KG1 (cell line): ENCODE results near the gene KNSTRN.

Experiments used
- DNase-seq: peaks from one replicate; lab custom pipeline; 2025; lab: John Stamatoyannopoulos, UW

Gene KNSTRN

DNA sequence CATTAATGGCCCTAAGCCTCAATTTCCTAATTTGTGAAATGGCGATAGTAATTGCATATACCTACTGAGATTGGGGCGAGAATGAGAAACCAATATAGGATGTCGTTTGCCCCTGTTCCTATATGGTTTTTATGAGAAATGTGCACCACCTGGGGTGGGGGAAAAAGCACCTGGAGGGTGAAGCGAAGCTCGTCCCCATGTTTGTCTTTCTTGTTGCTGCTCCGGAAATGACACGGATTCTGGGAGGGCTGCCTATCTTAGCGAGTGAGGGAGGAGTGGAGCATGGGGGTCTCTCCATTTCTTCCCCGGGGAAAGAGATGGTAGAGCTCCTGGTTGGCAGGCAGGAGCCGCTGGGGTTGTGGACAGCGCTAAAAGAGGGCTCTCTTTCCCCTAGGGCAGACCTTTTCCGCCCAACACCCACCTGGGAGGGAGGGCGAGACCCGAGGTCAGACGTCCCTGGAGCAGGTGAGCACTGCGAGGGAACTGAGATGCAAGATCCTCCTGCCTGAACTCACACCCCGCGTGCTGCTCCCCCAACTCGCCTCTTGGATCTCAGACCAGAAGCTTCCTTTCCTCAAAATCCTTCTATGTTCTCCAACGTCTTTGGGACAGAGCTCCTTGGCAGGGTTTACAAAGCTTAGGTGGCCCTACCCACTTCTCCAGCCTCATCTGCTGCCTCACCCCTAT is 52.6 kb downstream of the KNSTRN start:
- DNase-seq = no peak

DNA sequence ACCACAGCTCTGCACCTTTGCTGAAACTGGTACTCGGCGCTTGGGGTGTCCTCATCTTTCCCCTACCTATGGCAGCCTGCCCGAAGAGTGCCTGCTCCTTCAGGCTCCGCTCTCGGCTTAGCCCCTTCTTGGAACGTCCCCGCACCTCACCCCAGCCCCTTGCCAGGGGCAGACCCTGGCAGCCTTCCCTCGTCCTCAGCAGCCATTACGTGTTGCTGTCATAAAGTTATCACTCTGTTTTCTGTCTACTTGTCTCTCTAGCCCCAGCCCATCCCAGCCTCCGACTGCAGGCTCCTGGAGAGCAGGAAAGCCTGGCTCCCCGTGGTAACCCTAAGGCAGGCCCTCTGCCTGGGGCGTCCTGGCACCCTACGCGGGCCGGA is 53.2 kb downstream of the KNSTRN start:
- no peak for DNase-seq

DNA sequence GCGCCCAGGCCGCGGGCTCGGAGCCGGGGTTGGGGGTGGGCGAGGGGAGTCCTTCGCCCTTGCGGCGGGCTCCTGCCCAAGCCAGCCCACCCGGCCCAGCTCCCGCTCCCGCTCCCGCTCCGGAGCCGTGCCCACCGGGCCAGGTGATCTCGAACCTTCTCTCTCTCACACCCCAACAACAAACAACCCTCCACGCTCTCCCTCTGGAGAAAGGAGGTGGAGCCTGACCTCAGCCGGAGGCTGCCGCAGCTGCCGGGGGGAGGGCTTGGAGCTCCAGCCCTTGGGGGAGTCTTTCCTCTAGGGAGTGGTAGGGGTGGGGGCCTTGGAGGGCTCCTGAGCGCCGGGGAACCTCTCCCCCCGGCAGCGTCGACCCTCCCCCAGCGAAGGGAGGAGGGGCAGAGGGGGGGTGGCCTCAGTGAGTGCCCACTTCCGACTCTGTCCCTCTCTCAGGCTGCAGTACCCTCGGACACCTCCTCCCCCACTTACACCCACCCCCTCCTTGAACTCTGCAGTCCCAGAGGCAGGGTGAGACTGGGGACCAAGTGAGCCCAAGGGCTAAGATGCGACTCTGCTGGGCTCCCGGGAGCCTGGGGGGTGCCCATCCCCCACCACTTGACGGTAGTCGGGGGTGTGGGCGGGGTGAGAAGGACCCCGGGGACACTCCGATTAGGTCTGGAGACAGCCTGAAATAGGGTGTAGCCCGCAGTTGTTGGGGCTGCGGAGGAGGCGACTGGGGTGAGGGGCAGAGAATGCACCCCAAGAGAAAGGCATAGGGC is 53.8 kb downstream of the KNSTRN start:
- DNase-seq = no peak

DNA sequence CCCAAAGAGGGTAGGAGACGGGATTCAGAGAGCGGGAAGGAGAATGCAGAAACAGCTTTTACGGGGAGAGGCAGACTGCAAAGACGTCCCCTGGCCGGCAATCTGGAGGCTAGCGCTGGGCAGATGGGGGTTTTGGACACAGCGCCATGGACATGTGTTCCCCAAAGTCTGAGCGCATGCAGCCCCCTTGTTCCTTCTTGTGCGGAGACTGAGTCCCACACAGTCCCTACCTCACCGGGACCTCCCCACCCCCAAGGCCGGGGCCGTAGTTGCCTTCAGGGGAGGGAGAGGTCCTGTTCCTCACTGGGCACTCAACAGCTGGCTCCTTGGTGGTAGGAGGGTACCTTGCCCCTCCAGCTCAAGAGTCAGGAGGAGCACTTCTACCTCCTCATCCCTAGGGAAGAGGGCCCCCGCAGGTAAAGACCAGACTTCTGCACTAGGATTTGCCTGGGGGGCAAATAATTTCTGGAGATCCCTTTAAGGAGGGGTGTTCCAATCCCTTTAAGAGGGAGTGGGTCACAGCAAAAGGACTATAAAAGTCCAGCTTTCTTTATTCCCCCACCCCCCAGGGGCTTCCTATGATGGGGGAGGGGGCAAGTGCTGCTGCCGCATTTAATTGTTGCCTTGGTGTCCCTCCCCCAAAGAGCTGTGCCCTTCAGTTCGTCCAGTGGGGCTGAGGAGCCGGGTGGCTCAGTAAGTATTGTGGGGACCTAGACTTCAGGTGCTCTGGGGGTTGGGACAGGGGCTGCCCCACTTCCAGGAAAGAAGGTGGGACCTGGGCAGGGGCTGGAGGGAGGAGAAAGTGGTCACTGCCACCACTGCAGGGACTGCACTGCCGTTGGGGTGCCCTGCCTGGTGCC is 54.6 kb downstream of the KNSTRN start:
- DNase-seq = no peak

DNA sequence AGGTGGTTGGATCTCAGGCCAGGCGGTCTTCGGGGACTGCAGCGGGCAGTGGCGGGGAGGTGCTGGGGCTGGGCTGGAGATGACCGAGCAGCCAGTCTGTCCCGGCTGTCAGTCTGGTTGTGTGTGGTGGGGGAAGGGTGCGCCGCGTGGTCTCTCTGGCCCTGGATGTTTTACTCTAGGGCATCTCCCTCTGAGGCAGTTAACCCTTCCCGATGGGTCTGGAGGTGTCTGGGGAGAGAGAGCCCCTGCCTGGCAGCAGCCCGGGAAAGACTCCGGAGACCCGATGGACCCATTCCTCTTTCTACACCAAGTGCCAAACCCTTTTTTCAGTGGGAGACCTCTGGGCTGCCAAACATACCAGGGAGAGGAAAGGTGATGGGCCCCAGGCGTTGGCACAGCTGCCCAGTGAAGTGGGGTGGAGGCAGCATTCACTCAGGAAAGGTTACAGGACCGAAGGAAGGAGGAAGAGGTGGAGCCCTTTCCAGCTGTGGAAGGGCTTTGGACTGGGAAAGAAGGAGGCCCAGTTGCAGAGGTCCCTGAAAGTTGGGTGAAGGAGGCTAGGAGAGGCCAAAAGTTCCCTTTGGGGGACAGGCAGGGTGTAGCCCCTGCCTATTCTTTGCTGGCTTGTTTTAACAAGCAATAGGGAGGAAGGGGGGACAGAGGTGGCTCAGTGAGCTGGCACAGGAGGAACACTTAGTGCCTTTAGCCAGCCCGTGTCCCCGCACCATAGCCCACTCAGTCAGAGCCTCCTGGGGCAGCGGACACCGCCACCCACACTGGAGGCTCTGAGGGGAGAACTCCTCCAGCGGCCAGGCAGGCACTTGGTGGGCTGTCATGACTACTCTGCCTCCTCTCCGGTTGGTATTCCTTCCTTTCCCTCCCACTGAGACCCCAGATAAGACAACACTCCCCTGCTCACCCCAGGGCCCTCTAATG is 55.5 kb downstream of the KNSTRN start:
- DNase-seq = no peak

DNA sequence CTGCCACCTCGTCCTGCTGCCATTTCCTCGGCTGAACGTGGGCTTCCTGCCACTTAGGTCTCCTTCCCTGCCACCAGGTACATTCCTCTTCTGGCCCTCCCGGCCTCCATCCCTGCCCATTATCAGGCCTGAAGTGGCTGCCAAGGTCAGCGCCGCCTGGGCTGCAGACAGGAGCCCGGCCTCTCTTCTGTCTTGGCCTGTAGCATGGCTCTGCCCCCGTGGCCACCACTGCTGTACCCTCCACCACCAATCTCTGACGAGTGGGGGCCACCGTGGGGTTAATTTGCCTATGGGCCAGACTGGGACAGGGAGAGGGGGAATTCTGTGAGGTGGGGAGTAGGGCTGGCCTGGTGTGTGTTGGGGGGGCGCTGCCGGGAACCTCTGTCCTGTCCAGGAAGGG is 56.2 kb downstream of the KNSTRN start:
- DNase-seq = no peak

DNA sequence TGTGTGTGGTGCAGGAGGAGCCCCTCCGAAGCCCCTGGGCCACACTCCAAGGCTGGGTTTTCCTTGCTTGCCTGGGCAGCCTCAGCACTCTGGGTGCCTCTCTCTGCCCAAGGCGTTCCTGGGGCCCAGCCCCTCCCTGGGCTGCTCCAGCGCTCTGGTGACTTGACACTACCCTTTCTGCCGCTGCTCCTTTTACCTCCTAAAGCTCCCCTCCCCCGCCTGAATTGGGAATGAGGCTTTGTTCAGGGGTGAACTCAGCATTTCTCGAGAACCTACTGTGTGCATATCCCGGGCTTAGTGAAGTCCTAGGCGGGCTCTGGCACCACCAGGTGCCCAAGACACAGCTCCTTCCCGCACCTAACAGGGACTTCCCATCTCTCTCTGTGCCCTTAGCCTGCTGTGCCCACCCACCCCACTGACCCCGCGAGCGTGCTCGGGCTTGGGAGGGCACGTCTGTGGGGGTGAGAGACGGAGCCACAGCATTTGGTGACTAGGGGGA is 57.0 kb downstream of the KNSTRN start:
- DNase-seq = no peak

DNA sequence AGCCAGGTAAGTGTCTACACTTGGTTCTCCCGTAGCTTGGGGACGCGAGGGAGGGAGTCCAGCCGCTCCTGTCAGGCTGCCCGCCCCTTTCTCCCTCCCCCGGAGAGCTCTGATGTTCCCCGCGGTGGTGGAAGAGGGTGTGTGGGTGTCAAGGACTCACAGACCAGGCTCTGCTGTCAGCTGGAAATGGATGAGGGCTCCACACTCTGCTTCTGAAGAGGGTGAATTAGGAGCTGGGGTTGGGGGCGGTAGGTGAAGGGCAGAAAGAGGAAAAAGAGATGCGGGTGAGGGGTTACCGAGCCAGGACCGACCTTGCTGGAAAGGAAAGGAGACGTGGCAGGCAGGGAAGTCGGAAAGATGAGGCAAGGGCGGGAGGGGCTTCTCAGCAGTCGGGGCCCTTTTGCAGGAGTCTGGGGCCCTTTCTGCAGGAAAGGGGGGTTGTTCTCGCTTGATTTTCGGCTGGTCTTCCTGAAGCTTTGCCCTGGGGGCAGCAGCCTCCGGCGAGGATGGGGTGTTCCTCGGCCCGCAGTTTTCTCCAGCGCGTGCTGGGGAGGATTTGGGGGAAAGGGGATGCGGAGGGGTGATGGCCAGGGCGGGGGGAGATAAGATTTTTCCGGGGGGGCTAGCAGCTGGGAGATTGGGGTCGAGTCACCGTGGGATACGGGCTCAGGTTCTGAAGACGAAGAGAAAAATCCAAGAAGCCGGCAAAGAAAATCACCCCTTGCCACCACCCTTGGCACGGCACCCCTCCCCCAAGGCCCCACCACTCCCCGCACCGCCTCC is 57.6 kb downstream of the KNSTRN start:
- DNase-seq = no peak

DNA sequence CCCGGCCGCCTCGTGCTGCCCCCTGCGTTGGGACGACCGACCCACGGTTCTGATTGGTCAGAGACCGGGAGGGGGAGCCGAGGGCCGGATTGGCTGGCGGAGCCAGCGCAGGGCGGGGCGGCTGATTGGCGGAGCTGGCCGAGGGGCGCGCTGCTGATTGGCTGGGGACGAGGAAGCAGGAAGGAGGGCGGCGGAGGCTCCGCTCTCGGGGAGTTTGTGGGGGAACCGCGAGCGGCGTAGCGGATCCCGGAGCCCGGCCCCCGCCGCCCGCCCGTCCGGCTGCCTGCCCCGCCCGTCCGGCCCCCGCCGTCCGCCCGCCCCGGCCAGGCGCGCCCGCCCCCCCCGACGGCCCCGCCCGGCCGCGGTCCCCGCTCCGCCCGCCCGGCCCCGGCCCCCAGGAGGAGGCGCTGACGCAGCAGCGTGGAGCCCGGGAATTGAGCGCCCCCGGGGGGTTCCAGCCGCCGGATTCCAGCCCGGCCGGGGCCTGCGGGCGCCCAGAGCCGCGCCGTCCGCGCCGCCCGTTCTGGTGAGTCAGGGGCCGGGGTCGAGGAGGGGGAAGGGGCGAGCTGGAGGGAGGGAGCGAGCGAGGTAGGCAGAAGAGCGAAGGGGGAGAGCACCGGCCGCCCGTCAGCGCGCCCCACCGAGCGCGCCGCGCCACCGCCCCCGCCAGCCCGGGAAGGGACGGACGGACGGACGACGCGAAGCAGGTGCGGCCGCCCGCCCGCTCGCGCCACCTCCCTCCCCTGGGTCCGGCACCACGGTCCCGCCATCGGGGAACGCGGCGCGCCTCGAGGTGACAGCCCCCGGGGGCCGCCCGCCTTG is 58.4 kb downstream of the KNSTRN start, which contains the start of gene BAHD1:
BAHD1 (plus strand) TSS at position 211 of the 822 bp plus-strand sequence. CDS start 17,512 bp downstream, outside the sequence.
- DNase-seq = peak; percentile 83

DNA sequence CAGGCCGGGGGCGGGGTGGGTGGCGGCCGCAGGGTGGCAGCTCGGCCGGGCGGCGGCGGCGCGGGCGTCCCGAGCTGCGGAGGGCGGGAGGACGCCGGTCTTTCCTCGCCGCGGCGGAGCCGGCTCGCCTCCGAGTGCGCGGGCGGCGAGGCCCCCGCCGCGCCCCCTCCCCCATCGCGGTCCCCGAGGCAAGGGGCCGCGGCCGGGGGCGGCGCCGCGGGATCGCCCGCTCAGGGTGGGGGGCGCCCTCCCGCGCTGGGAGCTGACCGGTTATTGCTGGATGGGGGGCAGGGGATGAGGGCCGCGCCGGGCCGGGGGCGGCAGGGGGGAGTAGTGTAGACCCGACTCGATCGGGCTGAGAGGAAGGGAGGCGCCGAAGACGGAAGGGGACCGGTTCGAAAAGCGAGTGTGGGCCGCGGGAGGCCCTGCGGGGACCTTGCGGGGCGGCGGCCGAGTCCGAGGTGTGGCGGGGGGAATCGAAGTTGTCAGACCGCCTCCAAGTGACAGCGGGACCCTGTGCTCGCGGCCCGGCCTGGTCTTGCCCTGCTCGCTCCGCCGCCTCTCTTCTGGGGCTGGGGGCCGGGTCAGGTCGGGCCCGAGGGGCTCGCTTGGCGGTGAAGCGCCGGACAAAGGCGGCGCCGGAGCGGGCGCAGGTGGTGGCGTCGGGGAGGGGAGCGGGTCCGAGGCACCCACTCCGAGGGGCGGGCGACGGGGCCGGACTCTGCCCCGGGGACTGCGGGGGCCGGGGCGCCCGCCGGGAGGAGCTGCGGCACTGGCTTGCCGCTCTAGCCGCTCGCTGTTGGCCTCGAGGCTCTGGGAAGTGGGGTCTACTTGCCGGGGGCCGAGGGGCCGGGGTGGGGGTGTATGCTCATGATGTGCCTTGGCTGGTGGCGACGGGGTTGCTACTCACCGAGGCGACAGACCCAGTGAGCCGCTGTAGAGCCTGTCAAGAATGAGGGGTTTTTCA is 59.3 kb downstream of the KNSTRN start:
- DNase-seq = no peak

DNA sequence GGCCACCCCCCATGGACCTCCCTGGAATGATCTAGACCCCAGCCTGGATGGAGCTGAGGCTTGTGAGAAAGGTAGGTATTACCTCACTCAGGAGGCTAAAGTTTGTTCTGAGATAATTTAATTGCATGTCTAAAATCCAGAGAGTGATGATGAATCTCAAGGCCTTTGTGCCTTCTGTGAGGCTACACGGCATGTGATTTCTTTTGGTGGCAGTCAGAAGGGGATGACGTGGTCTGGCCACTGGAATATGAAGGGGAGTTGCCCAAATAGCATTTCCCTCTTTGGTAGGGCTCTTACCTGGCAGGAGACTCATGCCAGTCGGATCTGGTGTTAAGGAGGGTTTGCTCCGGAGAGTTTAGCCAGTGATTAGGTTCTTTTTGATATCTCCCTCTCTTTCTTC is 60.7 kb downstream of the KNSTRN start:
- no peak for DNase-seq

DNA sequence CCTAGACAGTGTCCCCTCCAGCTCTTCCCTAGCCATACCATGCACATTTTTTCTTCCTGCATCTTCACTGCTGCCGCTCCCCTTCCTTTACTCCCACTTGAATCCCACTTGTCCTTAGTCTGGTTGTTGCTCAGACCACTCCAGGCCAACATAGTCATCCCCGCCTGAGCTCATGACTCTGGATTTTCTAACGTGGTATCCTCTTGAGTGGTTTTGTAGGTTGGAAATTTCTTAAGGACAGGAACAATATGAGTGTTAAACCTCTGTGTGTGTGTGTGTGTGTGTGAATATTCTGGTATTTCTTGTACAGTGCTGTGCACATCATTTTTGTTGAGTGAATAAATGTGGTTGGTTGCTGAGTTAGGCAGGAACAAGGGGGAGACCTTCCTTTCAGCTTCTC is 61.3 kb downstream of the KNSTRN start:
- no peak for DNase-seq
